Astrocyte (in vitro differentiated cells and primary cell): ENCODE measurements around the gene ZSCAN1. TPM values are rescaled to one million over a fixed set of nuclear protein-coding genes. Genes with fewer than 3 reads are reported as not detected.

Experiments
- DNase-seq: peaks from one replicate; pipeline ENCODE4 v3.0.0-alpha.2; 2010; ENCODE audit warnings: low read depth
- FAIRE-seq: peaks from 2 replicates; lab custom pipeline; 2011; peaks lifted over from hg19 to GRCh38; lab: Jason Lieb, UNC
- H2AFZ ChIP-seq: 2 replicates; pipeline ENCODE4 v1.6.0; 2012; ENCODE audit warnings: low read depth, low read length, inconsistent platforms
- H3K27ac ChIP-seq: 2 replicates; pipeline ENCODE4 v1.5.1; 2011; ENCODE audit warnings: low read depth, low read length, inconsistent platforms
- H3K27me3 ChIP-seq: 2 replicates; pipeline ENCODE4 v1.6.0; 2011; ENCODE audit warnings: low read length, inconsistent platforms; ENCODE audit not compliant: insufficient read depth
- H3K36me3 ChIP-seq: 2 replicates; pipeline ENCODE4 v1.5.1; 2011; ENCODE audit warnings: low read length, inconsistent platforms; ENCODE audit not compliant: insufficient read depth
- H3K4me1 ChIP-seq: 2 replicates; pipeline ENCODE4 v1.5.1; 2011; ENCODE audit warnings: low read length, inconsistent platforms; ENCODE audit not compliant: insufficient read depth
- H3K4me2 ChIP-seq: 2 replicates; pipeline ENCODE4 v1.6.0; 2012; ENCODE audit warnings: low read length, inconsistent platforms
- H3K4me3 ChIP-seq: 2 replicates; pipeline ENCODE4 v1.5.1; 2011; ENCODE audit warnings: low read depth, mild to moderate bottlenecking, low read length, inconsistent platforms; ENCODE audit not compliant: insufficient read depth
- H3K79me2 ChIP-seq: 2 replicates; pipeline ENCODE4 v1.6.0; 2012; ENCODE audit warnings: mild to moderate bottlenecking, low read length, inconsistent platforms; ENCODE audit not compliant: insufficient read depth
- H3K9ac ChIP-seq: 2 replicates; pipeline ENCODE4 v1.6.0; 2012; ENCODE audit warnings: mild to moderate bottlenecking, low read length, inconsistent platforms
- H3K9me3 ChIP-seq: 2 replicates; pipeline ENCODE4 v1.5.1; 2012; ENCODE audit warnings: low read depth, mild to moderate bottlenecking, low read length, inconsistent platforms; ENCODE audit not compliant: insufficient read depth
- H4K20me1 ChIP-seq: 2 replicates; pipeline ENCODE4 v1.6.0; 2012; ENCODE audit warnings: low read length, inconsistent platforms; ENCODE audit not compliant: insufficient read depth
- H3K27ac Mint-ChIP-seq: one replicate; pipeline ENCODE4 v1.8.0; 2021; ENCODE audit warnings: mild to moderate bottlenecking, mixed read lengths; ENCODE audit not compliant: unreplicated experiment
- H3K27me3 Mint-ChIP-seq: one replicate; pipeline ENCODE4 v1.8.0; 2021; ENCODE audit warnings: low read depth, mixed read lengths; ENCODE audit not compliant: unreplicated experiment
- H3K36me3 Mint-ChIP-seq: one replicate; pipeline ENCODE4 v1.8.0; 2021; ENCODE audit warnings: low read depth, mixed read lengths; ENCODE audit not compliant: unreplicated experiment
- H3K4me1 Mint-ChIP-seq: one replicate; pipeline ENCODE4 v1.8.0; 2021; ENCODE audit warnings: low read depth, mixed read lengths; ENCODE audit not compliant: unreplicated experiment
- H3K4me3 Mint-ChIP-seq: one replicate; pipeline ENCODE4 v1.8.0; 2021; ENCODE audit warnings: mild to moderate bottlenecking, moderate library complexity, mixed read lengths; ENCODE audit not compliant: unreplicated experiment
- H3K9me3 Mint-ChIP-seq: one replicate; pipeline ENCODE4 v1.8.0; 2021; ENCODE audit warnings: mild to moderate bottlenecking, mixed read lengths; ENCODE audit not compliant: unreplicated experiment
- CTCF ChIP-seq: IDR thresholded peaks from 2 replicates; pipeline ENCODE4 v1.5.1; 2011; ENCODE audit warnings: low read depth, mild to moderate bottlenecking, inconsistent platforms, low read length, moderate library complexity; ENCODE audit not compliant: insufficient read depth
- EZH2 ChIP-seq: IDR thresholded peaks from 2 replicates; pipeline ENCODE4 v1.6.1; 2012; ENCODE audit warnings: mild to moderate bottlenecking, low read length, inconsistent platforms; ENCODE audit not compliant: insufficient read depth
- total RNA-seq: library from RNA; stranded (reverse); gene quantifications from 2 replicates; pipeline ENCODE4 v1.2.1, GENCODE V29; 2021

Gene ZSCAN1
- total RNA-seq, 1 donor from 2014 or later: not detected

GRCh38 chr19:58056261-58056660, 22.4 kb downstream of the ZSCAN1 start:
- H3K9me3 ChIP-seq: peaks cover 20% of the 10 kb centered on the region
- no peak overlapping the region for H3K27ac Mint-ChIP-seq
- no peak overlapping the region for H3K4me3 Mint-ChIP-seq
- peaks cover 46% of the 10 kb centered on the region for H3K9me3 Mint-ChIP-seq
- FAIRE-seq (no peak), DNase-seq (no peak)
- TF ChIP-seq CTCF (no peak), EZH2 (no peak)
- H3K27me3 Mint-ChIP-seq: peaks cover 3% of the 10 kb centered on the region
- no peaks in the 10 kb centered on the region for H4K20me1 ChIP-seq
- H3K4me3 ChIP-seq: no peak overlapping the region
- H3K36me3 Mint-ChIP-seq: peaks cover 8% of the 10 kb centered on the region
- H3K9ac ChIP-seq: no peak overlapping the region
- H3K27ac ChIP-seq: no peak overlapping the region
- no peaks in the 10 kb centered on the region for H3K4me1 Mint-ChIP-seq
- no peak overlapping the region for H3K4me2 ChIP-seq
- no peaks in the 10 kb centered on the region for H3K27me3 ChIP-seq
- no peak overlapping the region for H2AFZ ChIP-seq
- no peaks in the 10 kb centered on the region for H3K4me1 ChIP-seq
- no peaks in the 10 kb centered on the region for H3K36me3 ChIP-seq
- H3K79me2 ChIP-seq: no peaks in the 10 kb centered on the region

GRCh38 chr19:58056861-58057260, 23.0 kb downstream of the ZSCAN1 start:
- peaks cover 42% of the 10 kb centered on the region for H3K9me3 Mint-ChIP-seq
- H3K36me3 Mint-ChIP-seq: peaks cover 9% of the 10 kb centered on the region
- H3K27ac Mint-ChIP-seq: no peak overlapping the region
- peaks cover 3% of the 10 kb centered on the region for H3K27me3 Mint-ChIP-seq
- no peak overlapping the region for H3K4me3 Mint-ChIP-seq
- Histone ChIP-seq H3K36me3 (no peaks in the 10 kb centered on the region), H3K79me2 (no peaks in the 10 kb centered on the region), H3K9me3 (peaks cover 20% of the 10 kb centered on the region), H2AFZ (no peak overlapping the region), H3K9ac (no peak overlapping the region), H3K27ac (no peak overlapping the region), H3K4me1 (no peaks in the 10 kb centered on the region), H3K4me2 (no peak overlapping the region), H3K27me3 (no peaks in the 10 kb centered on the region), H4K20me1 (no peaks in the 10 kb centered on the region), H3K4me3 (no peak overlapping the region)
- DNase-seq: no peak
- no peak for FAIRE-seq
- no peaks in the 10 kb centered on the region for H3K4me1 Mint-ChIP-seq
- TF ChIP-seq EZH2: no peak
- no peak for TF ChIP-seq CTCF

- peak overlapping the region; percentile 80 for H3K4me2 ChIP-seq
- H3K9me3 ChIP-seq: peaks cover 18% of the 10 kb centered on the region
- peak overlapping the region; percentile 68 for H3K9ac ChIP-seq
- Mint-ChIP-seq H3K27ac (no peak overlapping the region), H3K4me1 (no peaks in the 10 kb centered on the region), H3K27me3 (peaks cover 3% of the 10 kb centered on the region), H3K36me3 (peaks cover 12% of the 10 kb centered on the region), H3K9me3 (peaks cover 40% of the 10 kb centered on the region), H3K4me3 (no peak overlapping the region)
- peak overlapping the region; percentile 39 for H3K4me3 ChIP-seq
- TF ChIP-seq EZH2 (no peak), CTCF (no peak)
- H3K27ac ChIP-seq: no peak overlapping the region
- H4K20me1 ChIP-seq: no peaks in the 10 kb centered on the region
- H3K27me3 ChIP-seq: no peaks in the 10 kb centered on the region
- no peaks in the 10 kb centered on the region for H3K79me2 ChIP-seq
- no peaks in the 10 kb centered on the region for H3K4me1 ChIP-seq
- peak overlapping the region; percentile 91 for H2AFZ ChIP-seq
- no peak for FAIRE-seq
- no peaks in the 10 kb centered on the region for H3K36me3 ChIP-seq
- no peak for DNase-seq
Observed at GRCh38 chr19:58058467-58058866, 24.6 kb downstream of the ZSCAN1 start.
